ENCODE results near the gene OR3A3.

The OR3A3 gene

DNA sequence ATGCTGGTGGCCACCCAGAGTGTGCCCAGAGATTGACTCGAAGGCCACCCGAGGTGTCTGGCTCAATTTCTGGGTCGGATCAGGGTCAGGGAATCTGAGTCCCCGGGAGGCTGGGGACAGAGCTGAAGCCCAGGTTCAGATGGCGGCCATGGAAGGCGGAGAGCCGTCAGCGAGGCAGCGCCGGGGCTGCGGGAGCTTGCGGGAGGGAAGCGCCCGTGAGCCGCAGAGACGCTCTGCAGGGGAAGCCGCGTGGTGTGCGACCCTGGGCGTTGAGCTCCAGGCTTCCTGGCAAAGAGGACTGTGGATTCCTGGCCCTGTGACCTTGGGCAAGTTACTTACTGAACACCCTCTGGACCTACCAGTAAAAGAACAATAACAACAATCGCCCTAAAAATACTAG is 61.0 kb downstream of the OR3A3 start:
- DNase-seq (ENCODE audit: low read depth in 2 of 2) = no peak

Measured in stimulated activated CD8-positive, alpha-beta memory T cell treated with anti-CD3 and anti-CD28 coated beads, Interleukin-15, amount 100 ng/mL, for 4 hours (primary cell).